K562 (cell line): ENCODE measurements around the gene PLEKHA8. TPM values are rescaled to one million over a fixed set of nuclear protein-coding genes. Genes with fewer than 3 reads are reported as not detected.
A peak's percentile ranks its signal among the peaks of the same experiment; 100 is the strongest.

Experiments
- ATAC-seq: fragments of 200-7000 bp; cut with Tn5 transposase; 3 replicates; pipeline ENCODE4 v1.9.1; 2020; ENCODE audit warnings: moderate library complexity
- BruUV-seq: library from RNA; stranded (reverse); fragments of 400-500 nt; replicated peaks from 2 replicates; lab custom pipeline; 2021; lab: Mats Ljungman, UMichigan
- CTCF ChIA-PET: fragments of 300-600 bp; formaldehyde crosslinking; extraction: SDS; loops from one replicate; lab custom pipeline; 2021; ENCODE audit warnings: low intra/inter-chr PET ratio; lab: Yijun Ruan, JAX
- POLR2A ChIA-PET: fragments of 300-600, 350-650 bp; sonication (Branson Sonifier 250); formaldehyde crosslinking; extraction: SDS; loops from one replicate; lab custom pipeline; 2021; ENCODE audit warnings: antibody characterized with exemption, inconsistent platforms; lab: Yijun Ruan, JAX
- DNase-seq, 4 experiments: peaks; one replicate each; pipeline versions ENCODE4 v3.0.0 to v3.0.0-alpha.2; 2011 to 2018; ENCODE audit warnings: low spot score in 3 of 4, mixed read lengths in 3 of 4; ENCODE audit errors: extremely low read depth in 1 of 4
- FAIRE-seq: peaks from 2 replicates; lab custom pipeline; 2011; peaks lifted over from hg19 to GRCh38; lab: Jason Lieb, UNC
- H2AFZ ChIP-seq: 2 replicates; pipeline ENCODE4 v1.6.0; 2011; ENCODE audit warnings: low read depth, low read length, control low read depth, inconsistent platforms
- H3K27ac ChIP-seq: fragments of 200-600 bp; 3 replicates; pipeline ENCODE4 v1.8.0; 2011; ENCODE audit warnings: low read depth, mild to moderate bottlenecking, control low read depth, inconsistent platforms, low read length, moderate library complexity, mixed read lengths; ENCODE audit errors: extremely low read depth
- H3K27me3 ChIP-seq, 2 experiments: fragments of 300-600 bp in 1 of 2; 2 replicates in 1 of 2; 3 replicates in 1 of 2; pipeline versions ENCODE4 v1.6.0 to v1.8.0; 2011; ENCODE audit warnings: inconsistent platforms in 2 of 2, low read length in 2 of 2, mild to moderate bottlenecking in 1 of 2, mixed read lengths in 1 of 2, moderate library complexity in 1 of 2; ENCODE audit not compliant: control insufficient read depth in 2 of 2, insufficient read depth in 2 of 2
- H3K36me3 ChIP-seq: fragments of 300-600 bp; 3 replicates; pipeline ENCODE4 v1.8.0; 2011; ENCODE audit warnings: mild to moderate bottlenecking, low read length, inconsistent platforms; ENCODE audit not compliant: control insufficient read depth, insufficient read depth
- H3K4me1 ChIP-seq, 2 experiments: fragments of 200-600 bp in 1 of 2; replicated peaks in 1 of 2; 2 replicates in 1 of 2; 3 replicates in 1 of 2; pipeline versions ENCODE4 v1.5.1 to v1.8.0; 2011; ENCODE audit warnings: inconsistent platforms in 2 of 2, low read length in 2 of 2, mild to moderate bottlenecking in 1 of 2, mixed read lengths in 1 of 2, moderate library complexity in 1 of 2; ENCODE audit not compliant: control insufficient read depth in 2 of 2, insufficient read depth in 2 of 2
- H3K4me2 ChIP-seq: 2 replicates; pipeline ENCODE4 v1.6.1; 2011; ENCODE audit warnings: low read length, control low read depth, inconsistent platforms, mixed read lengths; ENCODE audit not compliant: insufficient read depth
- H3K4me3 ChIP-seq: fragments of 200-600 bp; sonication (generic), shearing (Covaris generic); 2 replicates; pipeline ENCODE4 v1.5.1; 2016; ENCODE audit warnings: control low read depth, inconsistent platforms
- H3K79me2 ChIP-seq: fragments of 200-600 bp; 3 replicates; pipeline ENCODE4 v1.8.0; 2011; ENCODE audit warnings: low read length, inconsistent platforms; ENCODE audit not compliant: control insufficient read depth, insufficient read depth
- H3K9ac ChIP-seq, 2 experiments: 2 replicates each; pipeline versions ENCODE4 v1.6.0 to v1.6.1; 2011; ENCODE audit warnings: low read depth in 2 of 2, low read length in 2 of 2, control low read depth in 1 of 2, inconsistent platforms in 1 of 2, mild to moderate bottlenecking in 1 of 2, mixed read lengths in 1 of 2; ENCODE audit not compliant: insufficient read depth in 1 of 2
- H3K9me1 ChIP-seq: one replicate; pipeline ENCODE4 v1.6.0; 2011; ENCODE audit warnings: inconsistent platforms, mild to moderate bottlenecking, low read length, moderate library complexity; ENCODE audit not compliant: control insufficient read depth, insufficient read depth
- H3K9me3 ChIP-seq: replicated peaks from 2 replicates; pipeline ENCODE4 v1.5.1; 2011; ENCODE audit warnings: low read depth, low read length, inconsistent platforms; ENCODE audit not compliant: control insufficient read depth, insufficient read depth
- H4K20me1 ChIP-seq: replicated peaks from 2 replicates; pipeline ENCODE4 v1.6.1; 2011; ENCODE audit warnings: low read length, inconsistent platforms, mixed read lengths; ENCODE audit not compliant: control insufficient read depth, insufficient read depth
- CBX8 ChIP-seq: fragments of 200-600 bp; sonication (generic); IDR thresholded peaks from 2 replicates; pipeline ENCODE4 v1.6.1; 2012; ENCODE audit warnings: borderline replicate concordance, mixed run types, low read depth, mild to moderate bottlenecking, moderate library complexity, mixed read lengths, low read length, control low read depth, inconsistent platforms; ENCODE audit not compliant: poor library complexity, severe bottlenecking; ENCODE audit errors: extremely low read depth
- E2F8 ChIP-seq: fragments of 450-650 bp; IDR thresholded peaks from 2 replicates; pipeline ENCODE4 v1.7.1; 2018; ENCODE audit warnings: mild to moderate bottlenecking, low read depth; ENCODE audit not compliant: partially characterized antibody
- FOXA1 ChIP-seq: fragments of 450-650 bp; IDR thresholded peaks from 2 replicates; pipeline ENCODE4 v1.6.1; 2016; ENCODE audit warnings: mild to moderate bottlenecking, borderline replicate concordance
- IFI16 ChIP-seq: fragments of 250-450 bp; sonication (Bioruptor Pico); IDR thresholded peaks from 2 replicates; pipeline ENCODE4 v2.1.2; 2022; ENCODE audit warnings: mild to moderate bottlenecking, inconsistent platforms
- L3MBTL2 ChIP-seq: fragments of 450-650 bp; IDR thresholded peaks from 2 replicates; pipeline ENCODE4 v1.6.1; 2016; ENCODE audit warnings: mild to moderate bottlenecking, moderate library complexity
- LARP7 ChIP-seq: fragments of 450-650 bp; IDR thresholded peaks from 2 replicates; pipeline ENCODE4 v1.6.1; 2016
- POLR2A ChIP-seq: fragments of 450-650 bp; conservative IDR thresholded peaks from 2 replicates; pipeline ENCODE4 v1.6.1; 2016
- ZNF134 ChIP-seq: fragments of 250-450 bp; sonication (Bioruptor Pico); conservative IDR thresholded peaks from 2 replicates; pipeline ENCODE4 v1.4.0; 2020
- ZNF24 ChIP-seq: fragments of 450-650 bp; IDR thresholded peaks from 2 replicates; pipeline ENCODE4 v1.6.1; 2016
- ZNF830 ChIP-seq: fragments of 250-450 bp; sonication (Bioruptor Pico); IDR thresholded peaks from 2 replicates; pipeline ENCODE4 v1.5.0; 2021; ENCODE audit warnings: mild to moderate bottlenecking
- WGBS: fragments of 100-300 bp; shearing (Covaris generic); methylation state at CpG from one replicate; pipeline ENCODE4 v1.1.6; 2016; ENCODE audit warnings: low coverage, mixed read lengths; ENCODE audit not compliant: insufficient coverage; ENCODE audit errors: missing lambda C conversion rate; 5-methylcytosine and 5-hydroxymethylcytosine counted together
- in situ Hi-C: fragments of 300-500 bp; cut with MboI; formaldehyde crosslinking; loops from 4 replicates; pipeline ENCODE4 v1.15.0; 2018; ENCODE audit warnings: inconsistent platforms, mixed read lengths
- intact Hi-C: fragments of 100-400 bp; cut with micrococcal nuclease; formaldehyde crosslinking; loops from 2 replicates; pipeline ENCODE4 v1.14.2; 2022
- polyA plus RNA-seq, 8 experiments: library from polyadenylated mRNA; depleted of rRNA in 4 of 8; stranded (reverse) in 5 of 8; unstranded in 3 of 8; fragments of >200 nt; fragmentation: Nextera tagmentation in 2 of 8; fragmentation: Illumina TruSeq in 1 of 8; extraction: Ambion mirVana in 2 of 8; extraction: Trizol in 1 of 8; gene quantifications; 2 replicates each; pipeline versions ENCODE4 v1.2.1 to v1.2.3, GENCODE V29; 2011 to 2014; ENCODE audit warnings: inconsistent platforms in 1 of 8, missing spikeins in 1 of 8
- total RNA-seq, 7 experiments: library from RNA; depleted of rRNA in 6 of 7; stranded (reverse); fragments of >200 nt in 6 of 7; fragmentation: Illumina TruSeq in 2 of 7; extraction: Trizol in 2 of 7; gene quantifications; 2 replicates each; pipeline versions ENCODE4 v1.2.1 to v1.2.3, GENCODE V29; 2011 to 2021; ENCODE audit warnings: low replicate concordance in 1 of 7

The PLEKHA8 gene
- total and polyA plus RNA-seq, 9 of the 15 experiments (the other 6 are each of a cell fraction or from before 2014, with no cell fraction given), result 3.2 to 16.3 (median 11.8) TPM

- DNase-seq, result no peak
- Histone ChIP-seq H3K9me3 (no peaks in the 10 kb centered on the region), H3K36me3 (no peaks in the 10 kb centered on the region), H3K4me3 (no peak overlapping the region), H3K4me1 (no peaks in the 10 kb centered on the region), H3K9me1 (no peaks in the 10 kb centered on the region), H3K9ac (no peak overlapping the region), H3K4me2 (no peak overlapping the region), H4K20me1 (no peaks in the 10 kb centered on the region), H2AFZ (no peak overlapping the region), H3K27ac (no peak overlapping the region), H3K27me3 (no peaks in the 10 kb centered on the region), H3K79me2 (no peaks in the 10 kb centered on the region)
- in situ Hi-C loops, result no loop called here
- no peak for ATAC-seq
- intact Hi-C loops, result no loop called here
- 30% methylated on average over 3 of the region's 3 CpGs for WGBS
- ChIA-PET POLR2A (no interaction called here), CTCF (no interaction called here)
- TF ChIP-seq ZNF24 (no peak), ZNF830 (CRISPR knock-in tag) (no peak), L3MBTL2 (no peak), IFI16 (no peak), ZNF134 (CRISPR knock-in tag) (no peak), CBX8 (no peak), LARP7 (no peak)
- FAIRE-seq, result peak; percentile 56
- BruUV-seq, result no TSS peak
These were observed 61.9 kb downstream of the PLEKHA8 start for GRCh38 chr7:30090111-30090510.

- intact Hi-C loops, result no loop called here
- H3K4me3 ChIP-seq, result no peak overlapping the region
- ChIA-PET POLR2A (interaction anchor here (1.2 kb wide), 1 partner anchor 54 kb away, joined by 3 read pairs; no protein-coding TSS in a partner anchor), CTCF (no interaction called here)
- in situ Hi-C loops, result no loop called here
- WGBS, result 24% methylated on average over 2 of the region's 2 CpGs
- no peak overlapping the region for H2AFZ ChIP-seq
- H3K27me3 ChIP-seq, result no peaks in the 10 kb centered on the region
- H3K9me1 ChIP-seq, result no peaks in the 10 kb centered on the region
- H3K4me1 ChIP-seq, result no peaks in the 10 kb centered on the region
- H3K9ac ChIP-seq, result no peak overlapping the region
- FAIRE-seq (no peak), ATAC-seq (no peak), DNase-seq (no peak)
- no peaks in the 10 kb centered on the region for H3K9me3 ChIP-seq
- TF ChIP-seq POLR2A (no peak), E2F8 (no peak), FOXA1 (no peak)
- H3K79me2 ChIP-seq, result no peaks in the 10 kb centered on the region
- no peaks in the 10 kb centered on the region for H3K36me3 ChIP-seq
- H3K4me2 ChIP-seq, result no peak overlapping the region
- BruUV-seq, result no TSS peak
- H4K20me1 ChIP-seq, result no peaks in the 10 kb centered on the region
- no peak overlapping the region for H3K27ac ChIP-seq
These were observed 63.3 kb downstream of the PLEKHA8 start for GRCh38 chr7:30091491-30091912.
